Peyer's patch (tissue), 4 donors: ENCODE measurements around the gene PFN3. TPM values are rescaled to one million over a fixed set of nuclear protein-coding genes. Genes with fewer than 3 reads are reported as not detected.

ENCODE experiments used
- DNase-seq, 3 donors: peaks; one replicate each; pipeline ENCODE4 v3.0.0-alpha.2; 2017 to 2019
- H3K27ac ChIP-seq, 4 donors: fragments of 200-600 bp; sonication (generic); one replicate each; pipeline ENCODE4 v1.5.1; 2016 to 2019
- H3K27me3 ChIP-seq, 2 donors: fragments of 200-600 bp; sonication (generic); one replicate each; pipeline ENCODE4 v1.5.1; 2019
- H3K36me3 ChIP-seq, 3 donors: fragments of 200-600 bp; sonication (generic); one replicate each; pipeline ENCODE4 v1.5.1; 2016 to 2019
- H3K4me1 ChIP-seq, 4 donors: fragments of 200-600 bp; sonication (generic); one replicate each; pipeline ENCODE4 v1.5.1; 2016 to 2019
- H3K4me3 ChIP-seq, 4 donors: fragments of 200-600 bp; sonication (generic); 1 replicate in 3 of 4; 2 replicates in 1 of 4; pipeline ENCODE4 v1.5.1; 2016 to 2019; ENCODE audit warnings: mild to moderate bottlenecking in 1 of 4
- H3K9me3 ChIP-seq, 4 donors: fragments of 200-600 bp; sonication (generic); one replicate each; pipeline ENCODE4 v1.5.1; 2016 to 2019; ENCODE audit warnings: mild to moderate bottlenecking in 1 of 4
- POLR2A ChIP-seq, 2 donors: fragments of 450-650 bp; IDR thresholded peaks; one replicate each; pipeline ENCODE4 v1.5.1; 2017; ENCODE audit warnings: antibody characterized with exemption in 2 of 2, mild to moderate bottlenecking in 2 of 2, moderate library complexity in 2 of 2
- total RNA-seq, 4 donors: library from RNA; depleted of rRNA; stranded (reverse); fragments of >200 nt; gene quantifications; one replicate each; pipeline ENCODE4 v1.1.0, GENCODE V29; 2016
- TF ChIP-seq, protein P1 (sequence below), 6 experiments: fragments of 450-650 bp in 4 of 6; fragments of 200-600 bp in 2 of 6; sonication (generic) in 1 of 6; IDR thresholded peaks; one replicate each; pipeline ENCODE4 v1.5.1; 2017 to 2019; ENCODE audit warnings: antibody characterized with exemption in 6 of 6, mild to moderate bottlenecking in 3 of 6, moderate library complexity in 1 of 6

PFN3 gene
- total RNA-seq, 4 donors from 2014 or later: not detected

DNA sequence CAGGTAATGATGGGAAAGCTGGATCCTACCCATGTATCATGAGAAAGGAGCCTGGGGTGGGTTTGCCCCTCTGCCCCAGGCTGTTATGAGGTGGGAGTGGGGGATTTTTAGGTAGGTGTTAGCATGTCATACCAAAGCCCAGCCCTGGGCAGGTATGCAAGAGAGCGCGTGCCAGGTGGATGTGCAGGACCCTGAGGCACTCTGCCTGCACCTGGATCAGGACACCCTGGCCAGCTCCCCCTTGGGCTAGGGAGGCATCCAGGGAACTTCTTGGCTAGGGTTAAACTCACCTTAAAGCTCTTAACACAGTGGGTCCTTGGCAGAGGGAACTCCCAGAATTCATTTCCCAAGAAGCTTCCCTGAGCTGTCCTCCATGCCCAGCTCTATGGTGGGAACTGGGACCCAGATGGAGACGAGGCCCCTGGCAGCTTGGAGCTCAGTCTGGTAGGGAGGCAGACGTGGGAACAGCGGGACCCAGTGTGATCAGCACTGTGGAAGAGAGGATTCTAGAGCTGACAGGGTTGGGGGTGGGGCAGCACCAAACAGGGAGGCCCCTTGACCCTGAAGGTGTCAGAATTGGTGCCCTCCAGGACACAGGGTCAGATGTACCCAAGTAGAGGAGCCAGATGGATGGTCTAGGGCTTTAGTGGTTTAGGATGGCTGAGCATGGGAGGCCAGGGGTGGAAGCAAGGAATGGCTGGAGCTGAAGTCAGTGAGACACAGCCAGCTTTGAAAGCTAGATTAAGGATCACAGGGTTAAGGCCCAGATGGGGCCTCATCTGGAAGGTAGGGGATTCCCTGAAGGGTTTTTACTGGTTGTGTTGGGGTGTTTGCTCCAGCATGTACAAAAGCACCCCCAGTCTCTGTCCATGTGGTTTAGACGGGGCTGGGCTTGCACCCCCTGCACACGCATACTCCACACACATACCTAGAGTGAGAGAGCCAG is 43.9 kb upstream of the PFN3 start:
- no peaks in the 10 kb centered on the region for H3K27me3 ChIP-seq
- TF ChIP-seq, protein P1, sequence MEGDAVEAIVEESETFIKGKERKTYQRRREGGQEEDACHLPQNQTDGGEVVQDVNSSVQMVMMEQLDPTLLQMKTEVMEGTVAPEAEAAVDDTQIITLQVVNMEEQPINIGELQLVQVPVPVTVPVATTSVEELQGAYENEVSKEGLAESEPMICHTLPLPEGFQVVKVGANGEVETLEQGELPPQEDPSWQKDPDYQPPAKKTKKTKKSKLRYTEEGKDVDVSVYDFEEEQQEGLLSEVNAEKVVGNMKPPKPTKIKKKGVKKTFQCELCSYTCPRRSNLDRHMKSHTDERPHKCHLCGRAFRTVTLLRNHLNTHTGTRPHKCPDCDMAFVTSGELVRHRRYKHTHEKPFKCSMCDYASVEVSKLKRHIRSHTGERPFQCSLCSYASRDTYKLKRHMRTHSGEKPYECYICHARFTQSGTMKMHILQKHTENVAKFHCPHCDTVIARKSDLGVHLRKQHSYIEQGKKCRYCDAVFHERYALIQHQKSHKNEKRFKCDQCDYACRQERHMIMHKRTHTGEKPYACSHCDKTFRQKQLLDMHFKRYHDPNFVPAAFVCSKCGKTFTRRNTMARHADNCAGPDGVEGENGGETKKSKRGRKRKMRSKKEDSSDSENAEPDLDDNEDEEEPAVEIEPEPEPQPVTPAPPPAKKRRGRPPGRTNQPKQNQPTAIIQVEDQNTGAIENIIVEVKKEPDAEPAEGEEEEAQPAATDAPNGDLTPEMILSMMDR (IDR thresholded peaks at IDR 0.05): no peak
- no peak for TF ChIP-seq POLR2A (IDR thresholded peaks at IDR 0.05)
- peak in 1 of 3 donors; percentile 52 for DNase-seq
- H3K9me3 ChIP-seq: no peaks in the 10 kb centered on the region
- peak overlapping the region in 1 of 4 donors; percentile 34 for H3K27ac ChIP-seq
- H3K36me3 ChIP-seq: peaks cover 0 to 27% (median 0%) of the 10 kb centered on the region in 3 donors
- H3K4me3 ChIP-seq: no peak overlapping the region
- H3K4me1 ChIP-seq: peaks cover 4 to 23% (median 18%) of the 10 kb centered on the region in 4 donors

DNA sequence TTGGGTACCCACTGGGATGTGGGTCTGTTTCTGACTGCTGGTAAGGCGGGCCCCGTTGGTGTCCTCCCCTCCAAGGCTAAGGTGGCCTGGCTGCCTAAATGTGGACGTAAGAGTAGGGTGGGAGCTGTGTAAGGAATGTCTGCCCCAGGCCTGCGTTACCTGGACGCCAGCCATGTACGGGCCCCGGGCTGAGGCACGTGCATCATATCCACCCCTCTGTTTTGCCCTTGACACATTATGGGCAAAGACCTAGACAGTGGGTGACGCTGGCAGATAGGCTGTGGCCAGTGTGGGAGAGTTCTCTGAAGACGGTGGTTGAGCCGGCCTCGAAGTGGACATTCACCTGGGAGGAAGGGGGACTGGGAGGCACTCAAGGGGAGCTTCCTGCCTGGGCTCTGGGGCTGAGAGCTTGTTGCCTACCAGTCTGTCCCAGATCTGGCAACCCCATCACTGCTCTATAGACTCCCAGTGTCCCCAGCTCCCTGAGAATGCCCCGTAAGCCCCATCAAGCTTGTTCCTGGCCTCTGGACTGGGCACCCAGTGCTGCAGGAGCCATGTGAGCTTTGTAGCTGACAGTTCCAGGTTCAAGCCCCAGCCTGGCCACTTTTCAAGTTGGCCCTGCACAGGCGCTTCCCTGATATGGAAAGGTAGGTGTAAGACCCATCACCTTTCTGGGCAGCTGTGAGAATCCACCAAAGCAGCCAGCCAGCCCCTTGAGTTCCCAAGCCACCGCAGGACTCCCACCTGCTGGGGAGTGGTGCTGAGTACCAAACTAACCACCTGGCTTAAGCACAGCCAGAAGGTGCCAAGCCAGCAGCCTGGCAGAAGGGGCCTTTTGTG is 42.9 kb upstream of the PFN3 start:
- H3K27ac ChIP-seq: no peak overlapping the region
- H3K36me3 ChIP-seq: peaks cover 0 to 31% (median 0%) of the 10 kb centered on the region in 3 donors
- TF ChIP-seq, protein P1 (IDR thresholded peaks at IDR 0.05): no peak
- TF ChIP-seq POLR2A (IDR thresholded peaks at IDR 0.05): no peak
- no peaks in the 10 kb centered on the region for H3K27me3 ChIP-seq
- H3K4me1 ChIP-seq: peaks cover 4 to 23% (median 18%) of the 10 kb centered on the region in 4 donors
- H3K9me3 ChIP-seq: no peaks in the 10 kb centered on the region
- DNase-seq: peak in 1 of 3 donors; percentile 40
- H3K4me3 ChIP-seq: no peak overlapping the region

DNA sequence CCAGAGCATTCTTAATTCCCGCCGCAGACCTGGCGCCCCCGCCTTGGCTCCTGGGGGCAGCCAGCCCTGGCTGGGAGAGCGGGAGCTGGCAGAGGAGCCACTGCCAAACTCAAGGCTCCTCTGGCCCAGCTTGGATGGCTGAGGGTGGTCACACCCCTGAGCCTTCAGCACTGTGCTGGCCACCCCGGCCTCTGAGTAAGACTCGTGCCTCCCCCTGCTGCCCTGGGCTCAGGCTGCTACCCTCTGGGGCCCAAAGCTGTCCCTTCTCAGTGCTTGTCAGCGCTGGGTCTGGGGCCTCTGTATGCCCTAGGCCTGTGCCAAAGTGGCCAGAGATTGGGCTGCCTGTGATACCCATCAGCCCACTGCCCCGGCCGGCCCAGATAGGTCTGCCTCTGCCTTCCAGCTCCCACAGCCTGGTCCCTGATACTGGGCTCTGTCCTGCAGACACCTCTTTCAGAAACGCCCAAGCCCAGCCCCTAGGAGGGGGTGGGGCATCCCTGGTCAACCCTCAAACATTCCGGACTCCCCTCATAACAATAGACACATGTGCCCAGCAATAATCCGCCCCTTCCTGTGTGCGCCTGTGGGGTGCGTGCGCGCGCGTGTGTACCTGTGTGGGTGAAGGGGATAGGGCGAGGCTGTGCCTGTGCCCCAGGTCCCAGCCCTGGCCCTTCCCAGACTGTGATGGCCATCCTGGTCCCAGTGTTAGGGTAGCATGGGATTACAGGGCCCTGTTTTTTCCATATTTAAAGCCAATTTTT is 41.8 kb upstream of the PFN3 start:
- Histone ChIP-seq H3K27me3 (no peaks in the 10 kb centered on the region), H3K4me1 (peaks cover 3 to 16% (median 10%) of the 10 kb centered on the region in 4 donors), H3K4me3 (no peak overlapping the region), H3K9me3 (no peaks in the 10 kb centered on the region), H3K27ac (no peak overlapping the region), H3K36me3 (peaks cover 0 to 41% (median 0%) of the 10 kb centered on the region in 3 donors)
- no peak for DNase-seq
- no peak for TF ChIP-seq POLR2A (IDR thresholded peaks at IDR 0.05)
- TF ChIP-seq, protein P1 (IDR thresholded peaks at IDR 0.05): no peak

DNA sequence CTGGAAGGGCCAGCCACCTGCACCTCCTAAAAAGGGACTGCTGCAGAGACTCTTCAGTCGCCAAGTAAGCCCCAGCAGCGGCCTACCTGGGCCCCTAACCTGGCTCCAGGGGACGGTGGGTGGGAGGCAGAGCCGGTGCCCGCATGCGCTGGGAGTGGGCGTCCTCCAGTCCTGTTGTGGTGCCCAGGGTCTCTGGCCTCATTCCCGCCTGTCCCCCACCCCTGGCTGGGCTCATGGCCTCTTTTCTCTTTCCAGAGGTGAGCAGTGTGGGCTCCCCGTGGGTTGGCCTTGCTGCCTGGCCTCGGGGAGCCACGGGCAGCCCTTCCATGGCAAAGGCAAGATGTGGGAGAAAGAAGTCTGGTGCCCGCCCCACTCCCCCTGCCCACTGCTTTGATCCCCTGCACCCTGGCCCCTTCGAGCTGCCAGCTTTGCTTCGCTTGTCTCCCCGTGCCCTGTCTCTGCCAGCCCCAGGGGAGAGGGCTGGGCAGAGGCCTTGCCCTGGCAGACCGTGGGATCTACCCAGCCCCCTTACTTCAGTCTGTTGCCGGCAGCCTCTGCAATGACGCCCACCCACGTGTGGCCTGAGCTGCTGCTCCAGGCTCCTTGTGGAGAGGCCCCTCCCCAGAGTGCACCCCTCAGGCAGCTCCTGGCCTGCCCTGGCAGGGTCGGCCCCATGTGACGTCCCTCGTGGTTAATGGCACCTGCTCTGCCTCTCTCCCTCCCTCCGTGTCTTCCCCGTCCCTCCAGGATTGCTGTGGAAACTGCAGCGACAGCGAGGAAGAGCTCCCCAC is 40.7 kb upstream of the PFN3 start:
- Histone ChIP-seq H3K4me3 (no peak overlapping the region), H3K4me1 (peaks cover 0 to 9% (median 5%) of the 10 kb centered on the region in 4 donors), H3K27me3 (no peaks in the 10 kb centered on the region), H3K9me3 (no peaks in the 10 kb centered on the region), H3K36me3 (peaks cover 0 to 50% (median 0%) of the 10 kb centered on the region in 3 donors), H3K27ac (no peak overlapping the region)
- peak in 1 of 3 donors; percentile 37 for DNase-seq
- TF ChIP-seq POLR2A (IDR thresholded peaks at IDR 0.05): no peak
- TF ChIP-seq, protein P1 (IDR thresholded peaks at IDR 0.05): no peak
